SK-N-SH (cell line): Measurements from ENCODE around the gene TRIM7.

Experiments
- CTCF ChIP-seq: fragments of 200-600 bp; sonication (generic); IDR thresholded peaks from 2 replicates; pipeline ENCODE4 v1.6.1; 2017; ENCODE audit warnings: antibody characterized with exemption, mild to moderate bottlenecking, moderate library complexity
- JUND ChIP-seq: IDR thresholded peaks from 2 replicates; pipeline ENCODE4 v1.4.0; 2012
- MAX ChIP-seq: IDR thresholded peaks from 2 replicates; pipeline ENCODE4 v1.4.0; 2012; ENCODE audit warnings: low read depth

GRCh38 chr5:181204826-181205760 is at the start of gene TRIM7:
- no peak; the same call in 1 of the 2 replicates for TF ChIP-seq MAX
- no peak for TF ChIP-seq CTCF
- no peak for TF ChIP-seq JUND
